Esophagus muscularis mucosa (tissue), 4 donors: ENCODE data around the gene FUT9. TPM values are rescaled to one million over a fixed set of nuclear protein-coding genes. Genes with fewer than 3 reads are reported as not detected.

Experiments used
- DNase-seq: peaks from one replicate; pipeline ENCODE4 v3.0.0-alpha.2; 2017; ENCODE audit errors: extremely low spot score
- H3K27ac ChIP-seq, 4 donors: fragments of 200-600 bp; sonication (generic); replicated peaks in 1 of 4; 1 replicate in 3 of 4; 2 replicates in 1 of 4; pipeline ENCODE4 v1.5.1; 2016 to 2019; ENCODE audit warnings: mild to moderate bottlenecking in 1 of 4
- H3K27me3 ChIP-seq, 4 donors: fragments of 200-600 bp; sonication (generic); one replicate each; pipeline versions ENCODE4 v1.5.1 to v1.6.0; 2016 to 2019
- H3K36me3 ChIP-seq, 4 donors: fragments of 200-600 bp; sonication (generic); one replicate each; pipeline ENCODE4 v1.5.1; 2016 to 2019
- H3K4me1 ChIP-seq, 4 donors: fragments of 200-600 bp; sonication (generic); one replicate each; pipeline ENCODE4 v1.5.1; 2016 to 2019
- H3K4me3 ChIP-seq, 4 donors: fragments of 200-600 bp; sonication (generic); 1 replicate in 2 of 4; 2 replicates in 2 of 4; pipeline ENCODE4 v1.5.1; 2016 to 2019; ENCODE audit warnings: mild to moderate bottlenecking in 4 of 4, moderate library complexity in 1 of 4
- H3K9me3 ChIP-seq, 4 donors: fragments of 200-600 bp; sonication (generic); 1 replicate in 3 of 4; 2 replicates in 1 of 4; pipeline ENCODE4 v1.5.1; 2016 to 2019
- CTCF ChIP-seq, 3 experiments: fragments of 200-600 bp in 2 of 3; fragments of 450-650 bp in 1 of 3; sonication (generic) in 2 of 3; IDR thresholded peaks; one replicate each; pipeline ENCODE4 v1.5.1; 2017 to 2019; ENCODE audit warnings: antibody characterized with exemption in 3 of 3, mild to moderate bottlenecking in 2 of 3, moderate library complexity in 1 of 3
- EP300 ChIP-seq: sonication (generic); formaldehyde crosslinking; IDR thresholded peaks from one replicate; pipeline ENCODE4 v1.6.1; 2017; ENCODE audit warnings: antibody characterized with exemption
- POLR2A ChIP-seq: fragments of 450-650 bp; IDR thresholded peaks from one replicate; pipeline ENCODE4 v1.6.1; 2017; ENCODE audit warnings: antibody characterized with exemption, moderate library complexity, mild to moderate bottlenecking, low read depth
- POLR2AphosphoS5 ChIP-seq, 2 donors: sonication (generic); formaldehyde crosslinking; IDR thresholded peaks; one replicate each; pipeline ENCODE4 v1.6.1; 2017; ENCODE audit warnings: antibody characterized with exemption in 2 of 2
- WGBS: methylation state at CpG from one replicate; pipeline ENCODE4 v1.1.5; 2018; 5-methylcytosine and 5-hydroxymethylcytosine counted together
- intact Hi-C: fragments of 100-400 bp; cut with DNase I; formaldehyde crosslinking; loops from one replicate; pipeline ENCODE4 v1.15.1; 2023
- total RNA-seq, 4 donors: library from RNA; depleted of rRNA; stranded (reverse); fragments of >200 nt; gene quantifications; one replicate each; pipeline versions ENCODE4 v1.1.0 to v1.2.1, GENCODE V29; 2016

FUT9 gene
- total RNA-seq, 4 donors from 2014 or later: not detected

- no peaks in the 10 kb centered on the region for H3K36me3 ChIP-seq
- intact Hi-C loops: no loop called here
- H3K9me3 ChIP-seq: peaks cover 0 to 24% (median 11%) of the 10 kb centered on the region in 4 donors
- no peaks in the 10 kb centered on the region for H3K4me1 ChIP-seq
- 76% methylated on average over 4 of the region's 4 CpGs for WGBS
- DNase-seq: no peak
- H3K27me3 ChIP-seq: no peaks in the 10 kb centered on the region
- no peak overlapping the region for H3K4me3 ChIP-seq
- no peak for TF ChIP-seq CTCF (IDR thresholded peaks at IDR 0.05)
- no peak for TF ChIP-seq POLR2A
- TF ChIP-seq POLR2AphosphoS5 (IDR thresholded peaks at IDR 0.05): no peak
- no peak for TF ChIP-seq EP300
- H3K27ac ChIP-seq: no peak overlapping the region
Observed at GRCh38 chr6:95994151-95994550, 21.6 kb upstream of the FUT9 start.

- Histone ChIP-seq H3K9me3 (peaks cover 0 to 7% (median 3%) of the 10 kb centered on the region in 4 donors), H3K36me3 (no peaks in the 10 kb centered on the region), H3K4me3 (no peak overlapping the region), H3K4me1 (no peaks in the 10 kb centered on the region), H3K27me3 (no peaks in the 10 kb centered on the region), H3K27ac (no peak overlapping the region)
- DNase-seq: no peak
- WGBS: 68% methylated on average over 3 of the region's 3 CpGs
- intact Hi-C loops: no loop called here
- no peak for TF ChIP-seq EP300
- no peak for TF ChIP-seq CTCF (IDR thresholded peaks at IDR 0.05)
- TF ChIP-seq POLR2AphosphoS5 (IDR thresholded peaks at IDR 0.05): no peak
- no peak for TF ChIP-seq POLR2A
Observed at GRCh38 chr6:95998133-95998532, 17.6 kb upstream of the FUT9 start.

GRCh38 chr6:96001891-96002575 lies 13.7 kb upstream of the FUT9 start:
- no peak for TF ChIP-seq CTCF (IDR thresholded peaks at IDR 0.05)
- no peak overlapping the region for H3K4me3 ChIP-seq
- 93% methylated on average over 3 of the region's 8 CpGs for WGBS
- H3K27me3 ChIP-seq: no peaks in the 10 kb centered on the region
- H3K27ac ChIP-seq: no peak overlapping the region
- H3K36me3 ChIP-seq: no peaks in the 10 kb centered on the region
- peaks cover 0 to 7% (median 3%) of the 10 kb centered on the region in 4 donors for H3K9me3 ChIP-seq
- no peaks in the 10 kb centered on the region for H3K4me1 ChIP-seq
- intact Hi-C loops: no loop called here
- no peak for DNase-seq

GRCh38 chr6:96002576-96002910 lies 13.2 kb upstream of the FUT9 start:
- no peaks in the 10 kb centered on the region for H3K27me3 ChIP-seq
- TF ChIP-seq CTCF (IDR thresholded peaks at IDR 0.05): no peak
- TF ChIP-seq POLR2AphosphoS5 (IDR thresholded peaks at IDR 0.05): no peak
- no peak for TF ChIP-seq EP300
- TF ChIP-seq POLR2A: no peak
- WGBS: no CpG with 5 or more reads among the region's 3 CpGs
- H3K4me1 ChIP-seq: no peaks in the 10 kb centered on the region
- intact Hi-C loops: no loop called here
- H3K9me3 ChIP-seq: peaks cover 0 to 7% (median 3%) of the 10 kb centered on the region in 4 donors
- no peak for DNase-seq
- no peak overlapping the region for H3K27ac ChIP-seq
- no peaks in the 10 kb centered on the region for H3K36me3 ChIP-seq
- no peak overlapping the region for H3K4me3 ChIP-seq

GRCh38 chr6:96002912-96003311 lies 12.9 kb upstream of the FUT9 start:
- Histone ChIP-seq H3K9me3 (peaks cover 0 to 7% (median 2%) of the 10 kb centered on the region in 4 donors), H3K27ac (no peak overlapping the region), H3K4me1 (no peaks in the 10 kb centered on the region), H3K36me3 (no peaks in the 10 kb centered on the region), H3K4me3 (no peak overlapping the region), H3K27me3 (no peaks in the 10 kb centered on the region)
- WGBS: 58% methylated on average over 2 of the region's 5 CpGs
- no peak for TF ChIP-seq POLR2AphosphoS5 (IDR thresholded peaks at IDR 0.05)
- no peak for TF ChIP-seq CTCF (IDR thresholded peaks at IDR 0.05)
- no peak for TF ChIP-seq POLR2A
- TF ChIP-seq EP300: no peak
- intact Hi-C loops: no loop called here
- no peak for DNase-seq
